Stomach (tissue), 4 donors: ENCODE results near the gene CMYA5.

Experiments
- EP300 ChIP-seq: sonication (generic); formaldehyde crosslinking; IDR thresholded peaks from one replicate; pipeline ENCODE4 v1.6.1; 2017; ENCODE audit warnings: antibody characterized with exemption
- POLR2A ChIP-seq, 4 donors: fragments of 450-650 bp; IDR thresholded peaks; one replicate each; pipeline ENCODE4 v1.6.1; 2016; ENCODE audit warnings: antibody characterized with exemption in 4 of 4, control low read depth in 2 of 4, mild to moderate bottlenecking in 1 of 4, moderate library complexity in 1 of 4
- POLR2AphosphoS5 ChIP-seq, 3 donors: sonication (generic); formaldehyde crosslinking; IDR thresholded peaks; one replicate each; pipeline ENCODE4 v1.6.1; 2016; ENCODE audit warnings: antibody characterized with exemption in 3 of 3
- TF ChIP-seq, protein P1 (sequence below), 7 experiments: fragments of 450-650 bp in 4 of 7; fragments of 200-600 bp in 3 of 7; sonication (generic) in 3 of 7; IDR thresholded peaks; one replicate each; pipeline ENCODE4 v1.5.1; 2016 to 2019; ENCODE audit warnings: antibody characterized with exemption in 7 of 7, control low read depth in 2 of 7, mild to moderate bottlenecking in 1 of 7

GRCh38 chr5:79728396-79728795 is 38.8 kb downstream of the CMYA5 start:
- TF ChIP-seq, protein P1, sequence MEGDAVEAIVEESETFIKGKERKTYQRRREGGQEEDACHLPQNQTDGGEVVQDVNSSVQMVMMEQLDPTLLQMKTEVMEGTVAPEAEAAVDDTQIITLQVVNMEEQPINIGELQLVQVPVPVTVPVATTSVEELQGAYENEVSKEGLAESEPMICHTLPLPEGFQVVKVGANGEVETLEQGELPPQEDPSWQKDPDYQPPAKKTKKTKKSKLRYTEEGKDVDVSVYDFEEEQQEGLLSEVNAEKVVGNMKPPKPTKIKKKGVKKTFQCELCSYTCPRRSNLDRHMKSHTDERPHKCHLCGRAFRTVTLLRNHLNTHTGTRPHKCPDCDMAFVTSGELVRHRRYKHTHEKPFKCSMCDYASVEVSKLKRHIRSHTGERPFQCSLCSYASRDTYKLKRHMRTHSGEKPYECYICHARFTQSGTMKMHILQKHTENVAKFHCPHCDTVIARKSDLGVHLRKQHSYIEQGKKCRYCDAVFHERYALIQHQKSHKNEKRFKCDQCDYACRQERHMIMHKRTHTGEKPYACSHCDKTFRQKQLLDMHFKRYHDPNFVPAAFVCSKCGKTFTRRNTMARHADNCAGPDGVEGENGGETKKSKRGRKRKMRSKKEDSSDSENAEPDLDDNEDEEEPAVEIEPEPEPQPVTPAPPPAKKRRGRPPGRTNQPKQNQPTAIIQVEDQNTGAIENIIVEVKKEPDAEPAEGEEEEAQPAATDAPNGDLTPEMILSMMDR (IDR thresholded peaks at IDR 0.05): no peak
- TF ChIP-seq POLR2A (IDR thresholded peaks at IDR 0.05): no peak
- no peak for TF ChIP-seq EP300
- TF ChIP-seq POLR2AphosphoS5 (IDR thresholded peaks at IDR 0.05): no peak
